Mesodermal cell (in vitro differentiated cells): ENCODE results near the gene TRIM47.

Experiments
- H3K27ac ChIP-seq: 2 replicates; pipeline ENCODE4 v1.7.0; 2013; ENCODE audit warnings: mild to moderate bottlenecking, low read depth, low read length, moderate library complexity; ENCODE audit not compliant: severe bottlenecking
- H3K36me3 ChIP-seq: 2 replicates; pipeline ENCODE4 v1.7.1; 2013; ENCODE audit warnings: mild to moderate bottlenecking, low read length, moderate library complexity; ENCODE audit not compliant: control insufficient read depth, insufficient read depth
- H3K4me1 ChIP-seq: one replicate; pipeline ENCODE4 v1.7.1; 2013; ENCODE audit warnings: mild to moderate bottlenecking, low read length; ENCODE audit not compliant: insufficient read depth, control insufficient read depth, poor library complexity, severe bottlenecking
- H3K4me3 ChIP-seq: 2 replicates; pipeline ENCODE4 v1.7.0; 2013; ENCODE audit warnings: low read length, control low read depth, mild to moderate bottlenecking; ENCODE audit not compliant: insufficient read depth, poor library complexity, severe bottlenecking; ENCODE audit errors: extremely low read depth
- H3K9me3 ChIP-seq: 2 replicates; pipeline ENCODE4 v1.7.1; 2013; ENCODE audit warnings: mild to moderate bottlenecking, low read length, moderate library complexity; ENCODE audit not compliant: control insufficient read depth
- WGBS, 2 experiments: methylation state at CpG; one replicate each; pipeline ENCODE4 v1.1.5; 2013; ENCODE audit warnings: missing lambda C conversion rate in 2 of 2; ENCODE audit not compliant: insufficient coverage in 2 of 2; 5-methylcytosine and 5-hydroxymethylcytosine counted together

Gene TRIM47

DNA sequence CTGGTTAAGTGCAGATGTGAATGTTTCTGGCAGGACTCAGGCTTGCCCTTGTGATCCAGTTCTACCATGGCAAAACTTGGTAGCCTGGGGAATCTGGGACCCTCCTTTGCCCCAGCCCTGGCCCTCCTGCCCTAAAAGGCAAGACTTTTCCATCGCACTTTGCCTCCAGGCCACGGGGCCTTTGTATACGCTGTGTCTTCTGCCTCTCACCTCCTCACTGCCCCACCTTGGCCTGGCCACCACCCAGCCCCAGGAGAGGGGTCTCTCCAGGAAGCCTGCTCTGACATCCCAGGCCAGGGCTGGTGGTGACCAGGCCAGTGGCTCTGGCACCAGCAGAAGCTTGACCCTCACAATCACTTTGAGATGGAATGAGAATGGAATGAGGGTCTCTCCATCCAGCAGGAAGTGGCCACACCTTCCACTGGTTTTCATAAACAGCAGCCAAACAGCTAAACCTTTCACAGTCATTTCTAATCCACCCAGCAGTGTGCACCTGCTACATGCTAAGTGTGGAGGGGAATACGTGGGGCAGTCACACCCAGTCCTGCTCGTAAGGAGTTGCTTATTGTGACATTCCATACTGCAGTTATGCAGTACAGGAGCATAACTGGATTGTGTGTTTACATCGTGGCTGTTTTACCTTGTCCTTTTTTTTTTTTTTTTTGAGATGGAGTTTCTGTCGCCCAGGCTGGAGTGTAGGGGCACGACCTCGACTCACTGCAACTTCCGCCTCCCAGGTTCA, 27.9 kb upstream of the TRIM47 start:
- H3K36me3 ChIP-seq = peaks cover 16% of the 10 kb centered on the region
- no peaks in the 10 kb centered on the region for H3K9me3 ChIP-seq
- peaks cover 14% of the 10 kb centered on the region for H3K4me1 ChIP-seq
- H3K27ac ChIP-seq = no peak overlapping the region
- WGBS, 2 experiments = 91 to 97% methylated on average over 8 of the region's 10 CpGs
- no peak overlapping the region for H3K4me3 ChIP-seq

DNA sequence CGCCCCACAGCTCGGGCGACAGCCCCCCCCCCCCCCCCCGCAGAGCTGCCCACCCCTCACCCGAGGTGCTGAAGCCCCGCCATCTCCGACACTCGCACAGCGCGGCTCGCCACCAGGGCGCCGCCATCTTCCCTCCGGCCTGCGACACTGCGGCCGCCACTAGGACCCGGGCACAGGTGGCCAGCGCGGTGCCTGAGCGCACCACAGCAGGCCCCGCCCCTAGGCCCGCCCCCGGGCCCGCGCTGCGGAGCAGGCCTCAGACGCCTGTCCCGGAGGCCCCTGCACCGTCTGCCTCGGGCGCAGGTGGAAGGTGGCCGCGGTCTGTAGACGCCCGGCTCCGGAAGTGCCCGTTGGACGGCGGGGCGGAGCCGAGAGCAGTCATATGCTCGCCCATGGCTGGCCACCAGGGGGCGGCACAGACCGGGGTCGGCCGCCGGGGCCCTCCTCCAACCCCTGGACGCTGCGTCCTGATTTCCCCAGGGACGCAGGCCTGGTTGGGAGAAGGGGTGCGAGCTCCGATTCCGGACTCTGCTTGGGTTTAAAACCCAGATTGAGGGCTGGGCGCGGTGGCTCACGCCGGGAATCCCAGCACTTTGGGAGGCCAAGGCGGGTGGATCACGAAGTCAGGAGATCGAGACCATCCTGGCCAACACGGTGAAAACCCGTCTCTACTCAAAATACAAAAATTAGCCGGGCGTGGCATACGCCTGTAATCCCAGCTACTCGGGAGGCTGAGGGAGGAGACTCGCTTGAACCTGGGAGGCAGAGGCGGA, 26.6 kb upstream of the TRIM47 start, which contains the start of gene MRPL38:
TSS of gene MRPL38 (minus strand) at position 136 of the 773 bp plus-strand sequence. CDS start at position 127, 9 bp downstream.
- H3K9me3 ChIP-seq = no peaks in the 10 kb centered on the region
- WGBS, 2 experiments = 5 to 10% methylated on average over 37 to 51 of the region's 69 CpGs
- H3K27ac ChIP-seq = peak within 1 kb of the TSS; percentile 89
- peaks cover 29% of the 10 kb centered on the region for H3K36me3 ChIP-seq
- peaks cover 14% of the 10 kb centered on the region for H3K4me1 ChIP-seq
- peak within 1 kb of the TSS; percentile 79 for H3K4me3 ChIP-seq

DNA sequence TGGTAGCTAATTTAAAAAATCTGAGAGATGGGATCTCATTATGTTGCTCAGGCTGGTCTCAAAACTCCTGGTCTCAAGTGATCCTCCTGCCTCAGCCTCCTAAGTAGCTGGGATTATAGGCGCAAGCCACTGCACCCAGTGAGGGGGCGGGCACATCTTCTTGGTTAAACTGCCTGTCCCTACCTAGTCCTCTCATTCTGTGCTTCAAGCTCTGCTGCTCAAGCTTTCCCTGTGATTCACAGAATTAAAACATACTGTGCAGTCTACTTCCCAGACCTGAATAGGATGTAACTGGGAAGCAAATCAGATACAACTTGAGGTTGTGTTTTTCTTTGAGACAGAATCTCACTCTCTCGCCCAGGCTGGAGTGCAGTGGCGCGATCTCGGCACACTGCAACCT, 24.0 kb upstream of the TRIM47 start:
- Histone ChIP-seq H3K9me3 (no peaks in the 10 kb centered on the region), H3K27ac (no peak overlapping the region), H3K4me3 (no peak overlapping the region), H3K4me1 (peaks cover 14% of the 10 kb centered on the region), H3K36me3 (peaks cover 52% of the 10 kb centered on the region)
- WGBS, 2 experiments = 90 to 97% methylated on average over 3 to 6 of the region's 6 CpGs

DNA sequence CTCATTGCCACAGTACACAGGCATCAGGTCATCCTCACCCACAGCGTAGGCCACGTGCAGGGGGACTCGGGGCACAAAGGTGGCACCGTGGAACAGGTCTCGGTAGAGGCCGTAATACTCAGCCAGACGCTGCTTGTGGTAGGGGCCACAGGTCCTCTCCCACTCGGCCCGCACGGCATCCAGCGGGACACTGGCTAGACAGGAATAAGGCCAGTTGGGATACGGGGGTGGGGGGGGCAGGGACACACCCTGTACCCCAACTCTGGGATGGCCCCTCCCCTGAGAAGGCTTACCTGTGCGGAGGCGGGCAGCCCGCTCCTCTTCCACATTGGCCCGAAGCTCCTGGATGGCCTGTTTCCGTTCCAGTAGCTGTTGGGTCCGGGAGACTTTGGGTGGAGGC, 23.3 kb upstream of the TRIM47 start:
- H3K4me1 ChIP-seq = peaks cover 18% of the 10 kb centered on the region
- no peaks in the 10 kb centered on the region for H3K9me3 ChIP-seq
- WGBS, 2 experiments = 90% methylated on average over 14 to 18 of the region's 18 CpGs
- H3K4me3 ChIP-seq = no peak overlapping the region
- no peak overlapping the region for H3K27ac ChIP-seq
- H3K36me3 ChIP-seq = peaks cover 52% of the 10 kb centered on the region

DNA sequence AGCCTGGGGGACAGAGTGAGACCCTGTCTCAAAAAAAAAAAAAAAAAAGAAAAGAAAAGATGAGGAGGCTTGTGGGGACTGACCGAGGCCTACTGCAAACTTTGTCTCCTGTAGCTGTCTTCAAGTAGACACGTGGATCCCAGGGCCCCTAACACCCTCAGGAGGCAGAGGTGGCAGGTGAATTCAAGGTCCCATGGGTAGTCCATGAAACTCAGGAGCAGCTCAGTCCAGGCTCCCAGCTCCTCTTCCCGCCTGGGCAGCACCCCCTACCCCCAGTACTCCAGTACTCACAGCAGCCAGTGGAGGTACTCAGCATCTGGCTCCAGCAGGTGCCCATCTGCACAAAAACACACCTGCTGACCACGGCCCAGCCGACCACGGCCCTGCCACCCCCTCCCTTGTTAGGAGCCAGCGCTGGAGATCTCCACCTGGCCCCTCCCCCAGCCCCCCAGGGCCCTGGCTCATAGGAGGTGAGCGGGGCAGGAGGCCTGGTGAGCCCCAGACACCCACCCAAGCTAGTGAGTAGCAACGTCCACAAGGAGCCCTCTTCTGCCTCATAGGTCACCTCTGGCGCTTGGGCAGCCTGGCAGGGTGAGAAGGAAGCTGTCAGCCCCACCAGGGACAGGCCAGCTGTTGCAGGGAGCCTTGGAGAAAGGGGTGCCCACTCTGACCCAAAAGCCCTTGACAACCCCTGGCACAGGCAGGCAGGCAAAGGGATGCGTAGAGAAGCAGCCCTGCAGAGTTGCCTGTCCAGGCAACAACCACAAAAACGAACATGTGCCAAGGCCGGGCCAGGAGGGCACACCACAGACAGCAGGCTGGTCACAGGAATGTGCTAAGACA, 22.5 kb upstream of the TRIM47 start:
- Histone ChIP-seq H3K4me1 (peaks cover 18% of the 10 kb centered on the region), H3K9me3 (no peaks in the 10 kb centered on the region), H3K36me3 (peaks cover 52% of the 10 kb centered on the region), H3K4me3 (no peak overlapping the region), H3K27ac (no peak overlapping the region)
- WGBS, 2 experiments = 94 to 97% methylated on average over 9 to 10 of the region's 13 CpGs

GRCh38 chr17:75899767-75900468, 21.5 kb upstream of the TRIM47 start:
- Histone ChIP-seq H3K36me3 (peaks cover 52% of the 10 kb centered on the region), H3K4me1 (peaks cover 13% of the 10 kb centered on the region)
- 96 to 98% methylated on average over 20 to 22 of the region's 23 CpGs for WGBS, 2 experiments

DNA sequence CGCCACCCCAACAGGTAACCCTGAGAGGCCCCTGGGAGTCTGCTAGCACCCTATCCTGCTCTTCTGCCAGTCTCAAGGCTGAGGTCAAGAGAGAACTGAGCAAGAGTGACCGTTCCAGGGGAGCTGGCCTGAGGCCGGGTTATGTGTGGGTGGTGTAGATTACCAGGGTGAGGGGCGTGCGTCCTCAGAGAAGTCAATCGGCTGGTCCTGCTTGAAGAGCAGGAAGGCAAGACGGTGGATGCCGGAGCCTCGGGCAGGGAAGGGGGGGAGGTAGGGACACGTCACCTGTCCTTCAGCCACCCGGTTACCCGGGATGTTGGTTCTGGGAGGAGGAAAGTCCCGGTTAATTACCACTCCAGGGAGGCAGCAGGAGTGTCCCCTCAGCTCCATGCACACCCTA, 21.0 kb upstream of the TRIM47 start:
- Histone ChIP-seq H3K9me3 (no peaks in the 10 kb centered on the region), H3K4me3 (no peak overlapping the region), H3K36me3 (peaks cover 52% of the 10 kb centered on the region), H3K27ac (no peak overlapping the region), H3K4me1 (peaks cover 17% of the 10 kb centered on the region)
- 97 to 100% methylated on average over 3 to 10 of the region's 13 CpGs for WGBS, 2 experiments

More at GRCh38 chr17:75899767-75900468, 21.5 kb upstream of the TRIM47 start:
- Histone ChIP-seq H3K4me3 (no peak overlapping the region), H3K9me3 (no peaks in the 10 kb centered on the region), H3K27ac (no peak overlapping the region)

DNA sequence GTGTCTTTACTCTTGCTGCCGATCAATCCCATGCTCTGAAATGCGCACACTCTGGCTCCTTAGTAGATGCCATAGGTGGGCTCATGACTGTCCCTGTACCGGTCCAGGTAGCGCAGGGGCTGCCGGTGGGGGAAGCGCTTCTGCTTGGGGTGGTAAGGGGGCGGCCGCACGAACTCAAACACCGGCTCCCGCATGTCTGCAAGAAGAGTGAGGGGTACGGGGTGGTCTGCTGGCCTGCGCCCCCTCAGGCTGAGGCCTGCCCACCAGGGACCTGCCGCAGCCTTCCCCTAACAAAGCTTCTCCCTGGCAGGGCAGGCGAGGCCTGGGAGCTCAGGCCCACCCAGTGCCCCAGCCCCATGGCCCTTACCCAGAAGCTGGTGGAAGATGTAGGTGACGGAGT, 20.4 kb upstream of the TRIM47 start:
- Histone ChIP-seq H3K4me3 (no peak overlapping the region), H3K27ac (no peak overlapping the region), H3K4me1 (peaks cover 14% of the 10 kb centered on the region), H3K9me3 (no peaks in the 10 kb centered on the region), H3K36me3 (peaks cover 52% of the 10 kb centered on the region)
- 94 to 98% methylated on average over 11 to 15 of the region's 16 CpGs for WGBS, 2 experiments

DNA sequence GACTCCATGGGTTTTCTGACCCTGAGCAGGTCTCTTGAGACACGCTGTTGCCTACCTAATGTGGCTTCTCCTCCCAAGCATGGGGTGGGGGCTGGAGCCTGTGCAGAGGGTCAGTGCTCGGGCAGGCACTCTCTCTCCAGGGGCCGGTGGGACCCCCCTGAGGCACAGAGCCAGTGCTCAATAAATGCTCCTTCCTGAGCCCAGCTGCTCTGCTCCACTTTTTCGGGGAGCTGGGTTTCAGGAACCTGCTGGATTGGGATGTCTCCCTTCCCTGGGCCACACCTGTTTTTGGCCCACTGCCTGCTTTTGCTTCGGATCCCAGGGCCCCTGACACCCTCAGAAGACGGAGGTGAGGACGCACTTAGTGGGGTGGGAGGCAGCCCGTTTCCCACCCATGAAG, 19.7 kb upstream of the TRIM47 start:
- 86 to 96% methylated on average over 6 to 8 of the region's 8 CpGs for WGBS, 2 experiments
- H3K4me1 ChIP-seq = peaks cover 13% of the 10 kb centered on the region
- peaks cover 52% of the 10 kb centered on the region for H3K36me3 ChIP-seq
- H3K4me3 ChIP-seq = no peak overlapping the region
- H3K27ac ChIP-seq = peak overlapping the region; percentile 69
- H3K9me3 ChIP-seq = no peaks in the 10 kb centered on the region
